Coronary artery (tissue), 2 donors: ENCODE results near the gene FBXL13.

Experiments used
- DNase-seq: peaks from one replicate; pipeline ENCODE4 v3.0.0-alpha.2; 2017; ENCODE audit warnings: low spot score
- H3K27ac ChIP-seq, 2 donors: fragments of 200-600 bp; sonication (generic); one replicate each; pipeline ENCODE4 v1.5.1; 2016 to 2019
- H3K4me3 ChIP-seq: fragments of 200-600 bp; sonication (generic); 2 replicates; pipeline ENCODE4 v1.5.1; 2016; ENCODE audit warnings: mild to moderate bottlenecking, moderate library complexity
- TF ChIP-seq, protein P1 (sequence below): fragments of 200-600 bp; sonication (generic); IDR thresholded peaks from one replicate; pipeline ENCODE4 v1.5.1; 2019; ENCODE audit warnings: antibody characterized with exemption

Gene FBXL13

DNA sequence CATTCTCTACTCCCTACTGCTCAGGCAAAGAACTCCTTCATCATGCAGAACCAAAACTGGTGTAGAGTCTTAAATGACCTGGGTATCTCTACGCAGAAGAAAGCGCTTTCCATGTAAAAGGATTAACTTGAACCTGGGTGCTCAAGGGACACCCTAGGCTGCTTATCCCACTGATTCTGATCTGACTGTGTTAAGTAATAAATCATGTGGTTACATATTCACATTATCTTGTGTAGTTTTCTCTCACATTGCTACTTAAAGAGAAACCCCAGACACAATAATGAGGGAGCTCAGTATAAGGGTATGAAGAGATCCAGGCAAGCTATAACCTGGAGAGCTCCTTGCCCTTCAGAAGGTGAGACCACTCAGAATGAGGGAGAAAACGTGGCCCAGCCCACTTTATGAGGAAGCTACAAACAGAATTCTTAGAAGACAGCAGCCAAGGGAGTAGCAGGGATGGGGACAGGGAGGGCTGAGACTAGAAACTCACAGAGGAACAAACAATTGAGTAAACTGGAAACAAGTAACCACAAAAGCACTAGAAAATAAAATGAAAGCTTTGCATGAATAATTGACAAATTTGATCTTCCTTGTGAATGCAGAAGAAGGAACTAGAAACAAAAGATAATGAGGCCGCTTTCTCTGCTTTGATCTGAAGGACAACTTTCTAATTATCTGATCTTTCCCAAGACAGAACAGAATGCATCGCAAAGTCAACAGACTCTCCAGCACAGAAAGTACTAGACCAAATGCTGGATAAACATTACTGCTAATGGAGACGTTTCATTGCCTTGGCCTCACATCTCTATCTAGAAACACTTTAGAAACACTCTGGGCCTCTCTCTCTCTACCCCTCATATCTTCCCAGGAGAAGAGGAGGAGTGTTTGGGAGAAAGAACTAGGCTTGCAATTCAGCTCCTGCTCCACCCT lies 85.7 kb downstream of the FBXL13 start:
- Histone ChIP-seq H3K4me3 (no peak overlapping the region), H3K27ac (peak overlapping the region; percentile 70 to 85)
- no peak for DNase-seq
- TF ChIP-seq, protein P1, sequence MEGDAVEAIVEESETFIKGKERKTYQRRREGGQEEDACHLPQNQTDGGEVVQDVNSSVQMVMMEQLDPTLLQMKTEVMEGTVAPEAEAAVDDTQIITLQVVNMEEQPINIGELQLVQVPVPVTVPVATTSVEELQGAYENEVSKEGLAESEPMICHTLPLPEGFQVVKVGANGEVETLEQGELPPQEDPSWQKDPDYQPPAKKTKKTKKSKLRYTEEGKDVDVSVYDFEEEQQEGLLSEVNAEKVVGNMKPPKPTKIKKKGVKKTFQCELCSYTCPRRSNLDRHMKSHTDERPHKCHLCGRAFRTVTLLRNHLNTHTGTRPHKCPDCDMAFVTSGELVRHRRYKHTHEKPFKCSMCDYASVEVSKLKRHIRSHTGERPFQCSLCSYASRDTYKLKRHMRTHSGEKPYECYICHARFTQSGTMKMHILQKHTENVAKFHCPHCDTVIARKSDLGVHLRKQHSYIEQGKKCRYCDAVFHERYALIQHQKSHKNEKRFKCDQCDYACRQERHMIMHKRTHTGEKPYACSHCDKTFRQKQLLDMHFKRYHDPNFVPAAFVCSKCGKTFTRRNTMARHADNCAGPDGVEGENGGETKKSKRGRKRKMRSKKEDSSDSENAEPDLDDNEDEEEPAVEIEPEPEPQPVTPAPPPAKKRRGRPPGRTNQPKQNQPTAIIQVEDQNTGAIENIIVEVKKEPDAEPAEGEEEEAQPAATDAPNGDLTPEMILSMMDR = no peak

DNA sequence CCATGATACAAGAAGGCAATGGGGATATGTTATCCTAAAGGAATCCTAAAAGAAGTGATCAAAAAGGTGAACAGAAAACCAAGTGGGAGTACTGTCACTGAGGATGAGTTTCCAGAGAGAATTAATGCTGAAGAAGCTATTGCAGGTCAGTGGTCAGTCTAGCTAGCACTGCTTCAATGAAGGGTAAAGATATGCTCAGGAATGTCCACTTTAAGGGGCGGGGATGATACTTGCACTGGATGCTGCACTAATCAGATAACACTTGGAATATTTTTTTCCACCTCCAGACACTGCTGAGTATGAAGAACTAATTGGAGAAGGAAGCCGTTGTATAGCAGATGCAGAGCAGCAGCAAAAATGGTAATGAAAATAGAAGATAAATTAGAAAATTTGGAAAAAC lies 86.5 kb downstream of the FBXL13 start:
- TF ChIP-seq, protein P1 = no peak
- H3K27ac ChIP-seq = peak overlapping the region; percentile 10 to 70
- H3K4me3 ChIP-seq = no peak overlapping the region
- DNase-seq = no peak

DNA sequence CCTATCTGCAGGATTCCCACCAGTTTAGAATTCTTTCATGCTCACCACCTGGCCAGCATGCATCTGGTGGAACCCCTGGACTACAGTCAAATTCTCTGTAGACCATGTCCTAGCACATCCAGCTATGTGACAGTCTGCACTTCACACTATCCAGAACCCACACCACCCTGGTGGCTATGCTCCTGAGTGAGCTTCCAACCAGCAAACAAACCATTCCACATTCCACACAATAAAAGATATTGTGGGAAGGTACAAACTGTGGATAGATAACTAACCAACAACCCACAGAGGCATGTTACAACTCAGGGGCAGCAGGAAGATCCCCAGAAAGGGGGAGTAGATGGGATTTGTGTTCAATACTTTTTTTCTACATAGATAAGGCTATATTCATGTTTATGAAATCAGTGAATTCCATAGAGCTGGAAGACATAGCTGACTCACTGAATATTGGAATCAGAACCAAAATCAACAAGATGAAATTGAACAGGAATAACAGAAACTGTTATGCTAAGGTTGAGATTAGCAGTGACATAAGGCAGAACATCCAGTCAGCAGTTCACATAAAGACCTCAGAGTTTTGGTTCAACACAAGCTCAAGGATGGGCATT lies 89.3 kb downstream of the FBXL13 start:
- no peak for DNase-seq
- H3K4me3 ChIP-seq = no peak overlapping the region
- TF ChIP-seq, protein P1 = no peak
- peak overlapping the region; percentile 42 to 66 for H3K27ac ChIP-seq

DNA sequence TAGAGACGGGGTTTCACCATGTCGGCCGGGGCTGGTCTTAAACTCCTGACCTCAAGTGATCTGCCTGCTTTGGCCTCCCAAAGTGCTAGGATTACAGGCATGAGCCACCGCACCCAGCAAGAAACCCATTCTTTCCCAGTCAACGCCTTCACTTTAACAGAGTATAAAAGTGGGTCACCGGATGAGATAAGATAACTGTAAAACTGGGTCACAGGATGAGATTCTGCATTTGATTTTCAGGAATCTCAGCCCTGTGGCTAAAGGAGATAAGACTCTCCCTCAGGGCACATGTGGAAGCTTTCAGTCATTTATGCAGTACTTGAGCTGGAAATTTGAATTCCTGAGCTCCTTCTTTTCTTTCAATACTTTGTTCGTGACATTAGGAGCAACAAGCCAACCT lies 91.0 kb downstream of the FBXL13 start:
- H3K27ac ChIP-seq = peak overlapping the region in 1 of 2 donors; percentile 27
- TF ChIP-seq, protein P1 = no peak
- no peak for DNase-seq
- no peak overlapping the region for H3K4me3 ChIP-seq

DNA sequence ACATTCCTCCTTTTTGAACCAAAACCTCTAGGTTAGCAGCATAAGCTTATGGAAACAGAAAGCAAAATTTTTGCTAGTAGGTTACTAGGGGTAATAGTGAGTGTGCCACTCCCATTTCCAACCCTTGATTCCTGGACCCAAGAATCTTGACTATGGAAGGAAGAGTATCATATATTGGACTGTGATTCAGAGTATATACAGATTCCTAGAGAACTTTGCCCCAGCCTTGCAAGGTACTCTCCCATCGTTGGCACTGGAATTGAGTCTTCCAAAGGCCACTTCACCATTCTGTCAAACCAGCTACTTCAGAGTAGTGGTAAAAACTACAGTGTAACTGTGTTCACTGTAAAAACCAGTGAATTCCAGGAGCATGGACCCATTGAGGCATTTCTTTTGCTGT lies 92.4 kb downstream of the FBXL13 start:
- Histone ChIP-seq H3K4me3 (no peak overlapping the region), H3K27ac (no peak overlapping the region)
- TF ChIP-seq, protein P1 = no peak
- DNase-seq = no peak

DNA sequence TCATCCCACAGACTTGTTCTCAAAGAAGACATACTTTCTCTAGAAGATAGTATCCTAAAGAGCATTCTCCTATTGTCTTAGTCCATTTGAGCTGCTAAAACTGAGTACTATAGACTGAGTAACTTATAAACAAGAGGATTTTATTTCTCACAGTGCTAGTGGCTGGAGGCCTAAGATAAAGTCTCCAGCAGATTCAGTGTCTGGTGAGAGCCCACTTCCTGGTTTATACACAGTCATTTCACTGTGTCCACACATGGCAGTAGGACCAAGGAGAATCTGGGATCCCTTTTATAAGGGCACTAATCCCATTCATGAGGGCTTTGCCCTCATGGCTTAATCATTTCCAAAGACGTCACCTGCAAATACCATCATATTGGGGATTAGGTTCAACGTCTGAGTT lies 93.1 kb downstream of the FBXL13 start:
- TF ChIP-seq, protein P1 = no peak
- H3K4me3 ChIP-seq = no peak overlapping the region
- no peak overlapping the region for H3K27ac ChIP-seq
- no peak for DNase-seq

DNA sequence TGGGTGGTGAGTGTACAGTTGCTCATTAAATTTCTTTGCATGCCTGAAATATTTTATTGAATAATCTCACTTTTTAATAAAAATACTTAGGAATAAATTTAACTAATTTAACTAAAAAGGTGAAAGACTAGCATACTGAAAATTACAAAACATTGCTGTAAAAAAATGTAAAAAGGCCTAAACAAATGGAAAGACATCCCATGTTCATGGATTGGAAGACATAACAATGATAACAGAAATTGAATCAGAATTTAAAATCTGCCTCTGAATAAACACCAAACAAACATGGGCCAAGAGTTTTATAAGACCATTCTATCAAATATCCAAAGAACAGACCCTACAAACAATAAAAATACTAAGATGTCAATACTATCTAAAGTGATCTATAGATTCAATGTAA lies 94.9 kb downstream of the FBXL13 start:
- TF ChIP-seq, protein P1 = no peak
- H3K27ac ChIP-seq = no peak overlapping the region
- H3K4me3 ChIP-seq = no peak overlapping the region
- DNase-seq = no peak
